ENCODE measurements around the gene DHX34.

- TF ChIP-seq CTCF (IDR thresholded peaks at IDR 0.05) (no peak), RCOR1 (IDR thresholded peaks at IDR 0.05; ENCODE audit: low read length) (no peak), SIN3A (IDR thresholded peaks at IDR 0.05; ENCODE audit: borderline replicate concordance, low read depth, low read length) (no peak), FOXM1 (IDR thresholded peaks at IDR 0.05; ENCODE audit: low read depth) (no peak), RAD21 (IDR thresholded peaks at IDR 0.05; ENCODE audit: low read length) (no peak), POLR2AphosphoS5 (IDR thresholded peaks at IDR 0.05; ENCODE audit: low read depth, low read length) (no peak), TCF12 (IDR thresholded peaks at IDR 0.05) (no peak), EP300 (IDR thresholded peaks at IDR 0.05; ENCODE audit: borderline replicate concordance in 1 of 2, low read depth in 1 of 2, low read length in 1 of 2) (no peak), YY1 (IDR thresholded peaks at IDR 0.05; ENCODE audit: low read depth) (no peak), REST (IDR thresholded peaks at IDR 0.05; ENCODE audit: low read depth, low read length) (no peak), ELF1 (IDR thresholded peaks at IDR 0.05) (no peak), USF2 (IDR thresholded peaks at IDR 0.05; ENCODE audit: borderline replicate concordance, low read depth, low read length) (no peak), FOXJ3 (CRISPR knock-in tag; IDR thresholded peaks at IDR 0.05) (no peak), NFIC (IDR thresholded peaks at IDR 0.05; ENCODE audit: borderline replicate concordance) (no peak; the same call in 1 of the 2 replicates)
Measured at GRCh38 chr19:47421844-47422395, 72.8 kb downstream of the DHX34 start.
